ENCODE results near the gene SPATA16. TPM values are rescaled to one million over a fixed set of nuclear protein-coding genes. Genes with fewer than 3 reads are reported as not detected.
"Not testable (repeated sequence)": the region's sequence is repeated elsewhere in the genome, so short reads cannot be mapped to it uniquely, and the experiment has no call there.

SPATA16 gene
- total and polyA plus RNA-seq, 5 donors from 2014 or later: not detected

GRCh38 chr3:173030273-173030672, 110.8 kb downstream of the SPATA16 start:
- Mint-ChIP-seq H3K4me1 (no peaks in the 10 kb centered on the region), H3K27ac (no peak overlapping the region), H3K36me3 (no peaks in the 10 kb centered on the region), H3K4me3 (no peak overlapping the region), H3K27me3 (no peaks in the 10 kb centered on the region), H3K9me3 (peaks cover 0 to 3% (median 0%) of the 10 kb centered on the region in 7 donors)
- ATAC-seq (ENCODE audit: low read depth in 2 of 2) (no peak), DNase-seq (no peak)
- Histone ChIP-seq H3K36me3 (ENCODE audit: control insufficient read depth, insufficient read depth, low read length) (no peaks in the 10 kb centered on the region), H3K4me3 (ENCODE audit: low read depth, low read length) (no peak overlapping the region), H3K9me3 (ENCODE audit: control insufficient read depth in 2 of 2, low read length in 2 of 2) (no peaks in the 10 kb centered on the region), H3K27ac (ENCODE audit: insufficient read depth, low read length, poor library complexity, severe bottlenecking) (no peak overlapping the region), H3K4me1 (ENCODE audit: control insufficient read depth, insufficient read depth, low read length, poor library complexity, severe bottlenecking) (no peaks in the 10 kb centered on the region), H3K27me3 (ENCODE audit: control insufficient read depth, insufficient read depth, low read length) (no peaks in the 10 kb centered on the region)

GRCh38 chr3:173028351-173028750, 112.7 kb downstream of the SPATA16 start:
- H3K27me3 ChIP-seq (ENCODE audit: control insufficient read depth, insufficient read depth, low read length): no peaks in the 10 kb centered on the region
- ATAC-seq (ENCODE audit: low read depth in 2 of 2): no peak
- H3K4me1 Mint-ChIP-seq: no peaks in the 10 kb centered on the region
- H3K9me3 ChIP-seq (ENCODE audit: control insufficient read depth in 2 of 2, low read length in 2 of 2): no peaks in the 10 kb centered on the region
- H3K27ac ChIP-seq (ENCODE audit: insufficient read depth, low read length, poor library complexity, severe bottlenecking): no peak overlapping the region
- no peak overlapping the region for H3K27ac Mint-ChIP-seq
- no peaks in the 10 kb centered on the region for H3K27me3 Mint-ChIP-seq
- H3K9me3 Mint-ChIP-seq: peaks cover 0 to 3% (median 0%) of the 10 kb centered on the region in 7 donors
- no peaks in the 10 kb centered on the region for H3K36me3 ChIP-seq (ENCODE audit: control insufficient read depth, insufficient read depth, low read length)
- H3K4me3 ChIP-seq (ENCODE audit: low read depth, low read length): no peak overlapping the region
- DNase-seq: no peak
- no peak overlapping the region for H3K4me3 Mint-ChIP-seq
- no peaks in the 10 kb centered on the region for H3K36me3 Mint-ChIP-seq
- no peaks in the 10 kb centered on the region for H3K4me1 ChIP-seq (ENCODE audit: control insufficient read depth, insufficient read depth, low read length, poor library complexity, severe bottlenecking)

DNA sequence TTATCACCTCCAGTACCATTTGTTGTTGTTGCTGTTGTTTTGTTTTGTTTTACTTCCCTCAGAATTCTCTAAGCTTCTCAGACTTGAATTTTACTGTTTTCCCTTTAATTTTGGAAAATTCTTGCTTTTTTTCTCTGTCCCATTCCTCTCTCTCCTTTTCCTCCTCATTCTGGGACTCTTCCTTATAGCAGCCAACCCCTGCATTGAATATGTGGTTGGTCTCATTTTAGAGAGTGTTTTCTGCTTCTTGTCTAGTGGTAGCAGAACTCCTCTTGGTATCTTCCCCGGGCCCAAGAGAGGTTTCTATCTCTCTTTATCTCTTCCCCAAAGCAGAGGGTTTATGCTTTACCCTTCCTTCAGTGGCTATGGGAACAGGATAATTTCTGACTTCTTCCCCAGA, 113.6 kb downstream of the SPATA16 start:
- H3K27me3 ChIP-seq (ENCODE audit: control insufficient read depth, insufficient read depth, low read length): no peaks in the 10 kb centered on the region
- H3K27ac ChIP-seq (ENCODE audit: insufficient read depth, low read length, poor library complexity, severe bottlenecking): no peak overlapping the region
- no peaks in the 10 kb centered on the region for H3K4me1 Mint-ChIP-seq
- no peak overlapping the region for H3K27ac Mint-ChIP-seq
- DNase-seq (no peak), ATAC-seq (ENCODE audit: low read depth in 2 of 2) (no peak)
- H3K4me3 ChIP-seq (ENCODE audit: low read depth, low read length): no peak overlapping the region
- no peaks in the 10 kb centered on the region for H3K9me3 ChIP-seq (ENCODE audit: control insufficient read depth in 2 of 2, low read length in 2 of 2)
- no peak overlapping the region for H3K4me3 Mint-ChIP-seq
- no peaks in the 10 kb centered on the region for H3K36me3 ChIP-seq (ENCODE audit: control insufficient read depth, insufficient read depth, low read length)
- H3K27me3 Mint-ChIP-seq: no peaks in the 10 kb centered on the region
- H3K36me3 Mint-ChIP-seq: no peaks in the 10 kb centered on the region
- H3K9me3 Mint-ChIP-seq: peaks cover 0 to 3% (median 0%) of the 10 kb centered on the region in 7 donors
- no peaks in the 10 kb centered on the region for H3K4me1 ChIP-seq (ENCODE audit: control insufficient read depth, insufficient read depth, low read length, poor library complexity, severe bottlenecking)

DNA sequence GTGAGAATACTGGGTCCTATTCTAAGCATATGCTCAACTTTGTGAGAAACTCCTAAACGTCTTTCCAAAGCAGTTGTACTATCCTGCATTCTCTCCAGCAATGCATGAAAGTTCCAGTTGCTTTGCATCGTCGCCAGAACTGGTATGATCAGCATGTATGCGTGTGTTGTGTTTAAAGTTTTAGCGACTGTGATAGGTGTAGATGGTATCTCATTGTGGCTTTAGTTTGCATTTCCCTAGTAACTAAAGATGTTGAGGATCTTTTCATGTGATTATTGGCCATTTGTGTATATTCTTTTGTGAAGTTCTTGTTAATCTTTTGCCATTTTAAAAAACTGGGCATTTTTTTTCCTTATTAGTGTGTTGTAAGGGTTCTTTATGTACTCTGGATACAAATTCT, 115.1 kb downstream of the SPATA16 start:
- H3K27ac ChIP-seq (ENCODE audit: insufficient read depth, low read length, poor library complexity, severe bottlenecking): no peak overlapping the region
- no peak for ATAC-seq (ENCODE audit: low read depth in 2 of 2)
- no peak for DNase-seq
- H3K4me3 ChIP-seq (ENCODE audit: low read depth, low read length): no peak overlapping the region
- no peak overlapping the region for H3K27ac Mint-ChIP-seq
- H3K36me3 Mint-ChIP-seq: no peaks in the 10 kb centered on the region
- H3K9me3 Mint-ChIP-seq: peaks cover 0 to 5% (median 0%) of the 10 kb centered on the region in 7 donors
- no peak overlapping the region for H3K4me3 Mint-ChIP-seq
- no peaks in the 10 kb centered on the region for H3K27me3 Mint-ChIP-seq
- no peaks in the 10 kb centered on the region for H3K9me3 ChIP-seq (ENCODE audit: control insufficient read depth in 2 of 2, low read length in 2 of 2)
- H3K27me3 ChIP-seq (ENCODE audit: control insufficient read depth, insufficient read depth, low read length): no peaks in the 10 kb centered on the region
- no peaks in the 10 kb centered on the region for H3K36me3 ChIP-seq (ENCODE audit: control insufficient read depth, insufficient read depth, low read length)
- no peaks in the 10 kb centered on the region for H3K4me1 Mint-ChIP-seq
- H3K4me1 ChIP-seq (ENCODE audit: control insufficient read depth, insufficient read depth, low read length, poor library complexity, severe bottlenecking): no peaks in the 10 kb centered on the region

DNA sequence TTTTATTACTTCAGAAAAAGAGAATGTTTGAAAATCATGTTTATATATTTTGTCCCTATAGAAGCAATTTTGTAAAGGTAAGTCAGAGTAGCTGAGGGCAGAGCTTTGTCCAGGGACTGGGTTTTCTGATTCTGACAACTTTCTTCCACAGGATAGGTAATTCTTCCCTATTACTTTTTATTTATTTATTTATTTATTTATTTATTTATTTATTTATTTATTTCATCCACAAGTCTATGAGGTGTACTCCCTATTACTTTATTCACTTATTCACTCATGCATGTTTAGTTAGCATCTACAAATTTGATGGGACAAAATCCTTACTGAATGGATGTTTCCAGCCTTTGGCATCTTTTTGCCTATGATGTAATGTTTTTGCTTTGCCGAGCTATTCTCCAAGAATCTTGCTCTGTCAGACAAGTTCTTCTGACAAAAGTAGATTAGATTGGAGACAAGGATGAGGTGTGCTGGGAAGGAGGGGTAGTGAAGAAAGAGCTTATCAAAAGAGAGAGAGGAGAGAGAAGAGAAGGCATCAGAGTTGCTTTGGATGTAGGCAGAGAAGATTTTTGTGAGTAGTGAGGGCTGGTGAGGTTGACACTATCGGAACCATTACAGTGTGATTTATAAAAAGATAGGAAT, 119.4 kb downstream of the SPATA16 start:
- H3K4me3 Mint-ChIP-seq: no peak overlapping the region
- no peaks in the 10 kb centered on the region for H3K4me1 Mint-ChIP-seq
- Histone ChIP-seq H3K36me3 (ENCODE audit: control insufficient read depth, insufficient read depth, low read length) (no peaks in the 10 kb centered on the region), H3K4me3 (ENCODE audit: low read depth, low read length) (no peak overlapping the region), H3K27ac (ENCODE audit: insufficient read depth, low read length, poor library complexity, severe bottlenecking) (no peak overlapping the region), H3K9me3 (ENCODE audit: control insufficient read depth in 2 of 2, low read length in 2 of 2) (no peaks in the 10 kb centered on the region), H3K27me3 (ENCODE audit: control insufficient read depth, insufficient read depth, low read length) (no peaks in the 10 kb centered on the region), H3K4me1 (ENCODE audit: control insufficient read depth, insufficient read depth, low read length, poor library complexity, severe bottlenecking) (no peaks in the 10 kb centered on the region)
- H3K27me3 Mint-ChIP-seq: no peaks in the 10 kb centered on the region
- ATAC-seq (ENCODE audit: low read depth in 2 of 2): no peak
- no peaks in the 10 kb centered on the region for H3K36me3 Mint-ChIP-seq
- peaks cover 0 to 8% (median 2%) of the 10 kb centered on the region in 7 donors for H3K9me3 Mint-ChIP-seq
- no peak overlapping the region for H3K27ac Mint-ChIP-seq
- DNase-seq: no peak

DNA sequence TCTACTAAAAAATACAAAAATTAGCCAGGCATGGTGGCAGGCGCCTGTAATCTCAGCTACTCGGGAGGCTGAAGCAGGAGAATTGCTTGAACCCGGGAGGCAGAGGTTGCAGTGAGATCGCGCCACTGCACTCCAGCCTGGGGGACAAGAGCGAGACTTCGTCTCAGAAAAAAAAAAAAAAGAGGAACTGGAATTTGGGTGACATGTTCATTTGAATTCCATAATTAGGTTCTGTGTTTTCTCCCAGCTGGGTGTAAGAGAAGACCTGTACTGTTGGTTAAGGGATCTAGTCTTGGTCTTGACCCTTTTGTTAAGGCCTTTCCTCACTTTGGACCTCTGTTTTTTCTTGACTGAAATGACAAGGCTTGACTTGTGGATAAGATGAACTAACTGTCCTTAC, 120.9 kb downstream of the SPATA16 start:
- H3K9me3 ChIP-seq (ENCODE audit: control insufficient read depth in 2 of 2, low read length in 2 of 2); ATAC-seq (ENCODE audit: low read depth in 2 of 2); H3K27ac Mint-ChIP-seq; H3K27me3 ChIP-seq (ENCODE audit: control insufficient read depth, insufficient read depth, low read length); H3K4me1 Mint-ChIP-seq; H3K4me1 ChIP-seq (ENCODE audit: control insufficient read depth, insufficient read depth, low read length, poor library complexity, severe bottlenecking); H3K36me3 ChIP-seq (ENCODE audit: control insufficient read depth, insufficient read depth, low read length); H3K27ac ChIP-seq (ENCODE audit: insufficient read depth, low read length, poor library complexity, severe bottlenecking); H3K9me3 Mint-ChIP-seq; DNase-seq; H3K27me3 Mint-ChIP-seq; H3K36me3 Mint-ChIP-seq; H3K4me3 ChIP-seq (ENCODE audit: low read depth, low read length): not testable (repeated sequence)
- H3K4me3 Mint-ChIP-seq: peak overlapping the region in 1 of 4 donors; percentile 2

- H3K36me3 Mint-ChIP-seq: no peaks in the 10 kb centered on the region
- no peaks in the 10 kb centered on the region for H3K27me3 Mint-ChIP-seq
- H3K4me3 Mint-ChIP-seq: no peak overlapping the region
- no peak for ATAC-seq (ENCODE audit: low read depth in 2 of 2)
- no peak for DNase-seq
- peaks cover 0 to 8% (median 3%) of the 10 kb centered on the region in 7 donors for H3K9me3 Mint-ChIP-seq
- Histone ChIP-seq H3K9me3 (ENCODE audit: control insufficient read depth in 2 of 2, low read length in 2 of 2) (no peaks in the 10 kb centered on the region), H3K36me3 (ENCODE audit: control insufficient read depth, insufficient read depth, low read length) (no peaks in the 10 kb centered on the region), H3K27ac (ENCODE audit: insufficient read depth, low read length, poor library complexity, severe bottlenecking) (no peak overlapping the region), H3K27me3 (ENCODE audit: control insufficient read depth, insufficient read depth, low read length) (no peaks in the 10 kb centered on the region), H3K4me1 (ENCODE audit: control insufficient read depth, insufficient read depth, low read length, poor library complexity, severe bottlenecking) (no peaks in the 10 kb centered on the region), H3K4me3 (ENCODE audit: low read depth, low read length) (no peak overlapping the region)
- H3K27ac Mint-ChIP-seq: no peak overlapping the region
- H3K4me1 Mint-ChIP-seq: no peaks in the 10 kb centered on the region
Measured at GRCh38 chr3:173019378-173019777, 121.7 kb downstream of the SPATA16 start.

DNA sequence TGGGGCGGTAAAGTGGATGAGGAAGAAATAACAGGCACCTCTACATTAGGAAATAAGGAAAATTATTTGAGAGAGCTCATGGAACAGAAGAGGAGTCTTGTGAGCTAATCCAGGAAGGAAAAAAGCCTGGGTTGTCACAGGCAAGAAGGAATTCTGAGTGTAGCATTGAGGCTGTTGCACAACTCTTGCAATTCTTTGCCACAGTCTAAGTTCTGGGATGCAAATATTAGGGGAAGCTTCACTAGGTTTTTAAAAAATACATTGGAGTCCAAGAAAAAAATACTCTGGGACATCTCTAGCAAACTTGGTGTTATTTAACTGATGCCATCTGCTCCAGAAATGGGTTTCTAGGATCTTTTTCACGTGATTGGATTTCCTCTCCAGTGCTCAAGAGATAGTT, 122.3 kb downstream of the SPATA16 start:
- no peak overlapping the region for H3K27ac Mint-ChIP-seq
- Histone ChIP-seq H3K4me1 (ENCODE audit: control insufficient read depth, insufficient read depth, low read length, poor library complexity, severe bottlenecking) (no peaks in the 10 kb centered on the region), H3K4me3 (ENCODE audit: low read depth, low read length) (no peak overlapping the region), H3K27ac (ENCODE audit: insufficient read depth, low read length, poor library complexity, severe bottlenecking) (no peak overlapping the region), H3K27me3 (ENCODE audit: control insufficient read depth, insufficient read depth, low read length) (no peaks in the 10 kb centered on the region), H3K9me3 (ENCODE audit: control insufficient read depth in 2 of 2, low read length in 2 of 2) (no peaks in the 10 kb centered on the region), H3K36me3 (ENCODE audit: control insufficient read depth, insufficient read depth, low read length) (no peaks in the 10 kb centered on the region)
- no peaks in the 10 kb centered on the region for H3K4me1 Mint-ChIP-seq
- H3K4me3 Mint-ChIP-seq: no peak overlapping the region
- peaks cover 0 to 8% (median 3%) of the 10 kb centered on the region in 7 donors for H3K9me3 Mint-ChIP-seq
- no peak for DNase-seq
- no peak for ATAC-seq (ENCODE audit: low read depth in 2 of 2)
- no peaks in the 10 kb centered on the region for H3K27me3 Mint-ChIP-seq
- H3K36me3 Mint-ChIP-seq: no peaks in the 10 kb centered on the region

All from CD4-positive, CD25-positive, alpha-beta regulatory T cell (primary cell).